GM13977 (cell line): ENCODE data around the gene ELL3.

Experiments
- DNase-seq: peaks from one replicate; pipeline ENCODE4 v3.0.0; 2012; ENCODE audit warnings: low spot score
- in situ Hi-C: fragments of 300-500 bp; cut with MboI; formaldehyde crosslinking; loops from one replicate; pipeline ENCODE4 v1.12.0; 2022; ENCODE audit warnings: low sequenced_read_pairs, low pct_unique_long_range_greater_than_20kb, mixed read lengths, inconsistent platforms; ENCODE audit not compliant: unreplicated experiment
- TF ChIP-seq, protein P1 (sequence below): IDR thresholded peaks from 2 replicates; pipeline ENCODE4 v1.5.1; 2012; ENCODE audit warnings: mild to moderate bottlenecking, control low read depth; ENCODE audit not compliant: insufficient read depth; ENCODE audit errors: extremely low read depth, missing control alignments

The ELL3 gene

DNA sequence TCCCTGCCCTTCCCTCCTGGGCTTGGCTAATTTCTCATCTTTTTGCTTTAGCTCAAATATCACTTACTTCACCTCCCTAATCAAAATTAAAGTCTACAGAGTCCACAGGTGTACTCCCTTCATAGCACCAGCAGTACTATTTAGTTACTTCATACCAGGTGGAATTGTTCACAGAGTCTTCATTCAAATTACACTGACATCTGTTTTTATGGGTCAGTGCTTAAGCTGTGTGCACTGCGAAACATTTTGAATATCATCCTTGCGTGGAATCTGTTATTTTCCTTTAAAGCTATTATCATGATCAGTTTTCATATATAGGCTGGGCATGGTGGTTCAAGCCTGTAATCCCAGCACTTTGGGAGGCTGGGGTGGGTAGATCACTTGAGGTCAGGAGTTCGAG, 12.6 kb upstream of the ELL3 start:
- peak; percentile 44 for DNase-seq
- TF ChIP-seq, protein P1, sequence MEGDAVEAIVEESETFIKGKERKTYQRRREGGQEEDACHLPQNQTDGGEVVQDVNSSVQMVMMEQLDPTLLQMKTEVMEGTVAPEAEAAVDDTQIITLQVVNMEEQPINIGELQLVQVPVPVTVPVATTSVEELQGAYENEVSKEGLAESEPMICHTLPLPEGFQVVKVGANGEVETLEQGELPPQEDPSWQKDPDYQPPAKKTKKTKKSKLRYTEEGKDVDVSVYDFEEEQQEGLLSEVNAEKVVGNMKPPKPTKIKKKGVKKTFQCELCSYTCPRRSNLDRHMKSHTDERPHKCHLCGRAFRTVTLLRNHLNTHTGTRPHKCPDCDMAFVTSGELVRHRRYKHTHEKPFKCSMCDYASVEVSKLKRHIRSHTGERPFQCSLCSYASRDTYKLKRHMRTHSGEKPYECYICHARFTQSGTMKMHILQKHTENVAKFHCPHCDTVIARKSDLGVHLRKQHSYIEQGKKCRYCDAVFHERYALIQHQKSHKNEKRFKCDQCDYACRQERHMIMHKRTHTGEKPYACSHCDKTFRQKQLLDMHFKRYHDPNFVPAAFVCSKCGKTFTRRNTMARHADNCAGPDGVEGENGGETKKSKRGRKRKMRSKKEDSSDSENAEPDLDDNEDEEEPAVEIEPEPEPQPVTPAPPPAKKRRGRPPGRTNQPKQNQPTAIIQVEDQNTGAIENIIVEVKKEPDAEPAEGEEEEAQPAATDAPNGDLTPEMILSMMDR: no peak
- in situ Hi-C loops: no loop called here

DNA sequence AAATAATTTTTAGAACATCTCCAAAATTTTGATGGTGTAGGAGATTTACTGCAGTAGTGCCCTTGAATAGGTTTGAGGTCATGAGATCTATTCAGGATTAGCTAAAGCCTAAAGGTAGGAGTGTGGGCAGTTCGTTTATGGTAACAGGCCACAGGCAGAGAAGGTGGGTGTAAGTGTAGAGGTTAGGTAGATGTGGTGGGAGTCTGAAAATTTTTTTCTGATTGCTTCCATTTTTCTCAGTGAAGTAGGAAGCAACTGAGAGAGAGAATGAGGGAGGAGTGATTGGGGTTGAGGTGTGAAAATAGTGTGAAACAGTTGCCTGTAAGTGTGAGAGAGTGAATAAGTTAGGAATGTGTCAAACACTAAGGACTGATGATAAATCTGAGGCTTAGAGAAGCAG, 2.2 kb upstream of the ELL3 start:
- in situ Hi-C loops: no loop called here
- DNase-seq: no peak
- TF ChIP-seq, protein P1: no peak

DNA sequence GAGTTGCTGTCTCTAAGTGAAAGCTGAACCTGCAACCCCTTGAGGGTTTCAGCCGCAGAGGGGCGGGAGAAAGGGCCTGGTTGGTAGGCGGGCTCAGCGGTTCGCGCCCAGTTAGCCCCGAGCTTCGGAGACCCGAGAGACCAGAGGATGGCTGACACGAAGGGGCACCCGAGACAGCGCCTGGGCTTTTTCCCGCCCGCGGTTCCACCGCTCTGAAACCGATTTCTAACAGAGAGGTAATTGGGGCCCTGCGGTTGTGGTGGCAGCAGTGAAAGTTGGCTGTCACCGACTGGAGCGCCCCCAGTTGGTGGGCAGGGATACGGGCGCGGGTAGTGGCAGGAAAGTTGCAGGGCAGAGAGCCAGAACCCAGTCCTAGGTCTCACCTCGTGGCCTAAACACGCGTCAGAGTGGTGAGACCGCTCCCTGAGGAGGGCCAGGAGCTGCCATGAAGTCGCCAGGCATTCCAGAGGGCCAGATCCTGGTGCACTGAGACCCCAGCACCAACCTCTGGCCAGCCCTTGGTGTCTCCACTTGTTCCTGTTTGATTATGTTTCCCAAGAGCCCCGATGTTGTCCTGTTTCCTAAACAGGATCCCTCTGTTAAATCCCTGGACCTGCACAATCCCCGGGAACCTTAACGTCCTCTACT, 625 bp upstream of the ELL3 start:
- DNase-seq: peak; percentile 76
- in situ Hi-C loops: no loop called here
- TF ChIP-seq, protein P1: peak; percentile 82

DNA sequence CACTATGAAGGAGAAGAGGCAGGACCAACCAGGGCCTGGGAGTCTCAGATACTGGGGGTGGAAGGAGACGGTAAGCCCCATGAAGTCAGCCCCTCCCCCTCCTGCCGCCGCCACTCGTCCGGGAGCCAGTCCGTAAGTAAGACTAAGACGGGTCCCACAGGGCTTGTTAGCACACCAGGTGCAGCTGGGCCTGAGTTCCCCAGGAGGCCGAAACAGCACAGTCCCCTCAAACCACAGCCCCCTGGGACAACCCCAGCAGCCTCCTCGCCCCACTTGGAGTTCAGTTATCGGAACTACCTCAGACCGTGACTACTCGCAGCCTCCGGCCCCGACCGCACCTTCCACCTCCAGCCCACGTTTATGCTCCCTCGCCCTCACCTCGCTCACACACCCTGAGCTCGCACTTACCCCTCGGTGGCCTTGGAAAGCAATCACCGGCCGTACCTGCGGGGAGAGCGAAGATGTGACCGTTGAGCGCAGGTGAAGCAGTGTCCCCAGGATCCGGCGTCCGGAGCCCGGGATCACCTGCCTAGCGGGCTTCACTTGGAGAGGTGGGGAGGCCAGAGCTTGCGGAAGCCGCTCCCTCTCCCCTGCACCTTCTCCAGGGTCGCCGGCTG, 557 bp downstream of the ELL3 start:
- peak; percentile 79 for DNase-seq
- TF ChIP-seq, protein P1: no peak
- in situ Hi-C loops: no loop called here

DNA sequence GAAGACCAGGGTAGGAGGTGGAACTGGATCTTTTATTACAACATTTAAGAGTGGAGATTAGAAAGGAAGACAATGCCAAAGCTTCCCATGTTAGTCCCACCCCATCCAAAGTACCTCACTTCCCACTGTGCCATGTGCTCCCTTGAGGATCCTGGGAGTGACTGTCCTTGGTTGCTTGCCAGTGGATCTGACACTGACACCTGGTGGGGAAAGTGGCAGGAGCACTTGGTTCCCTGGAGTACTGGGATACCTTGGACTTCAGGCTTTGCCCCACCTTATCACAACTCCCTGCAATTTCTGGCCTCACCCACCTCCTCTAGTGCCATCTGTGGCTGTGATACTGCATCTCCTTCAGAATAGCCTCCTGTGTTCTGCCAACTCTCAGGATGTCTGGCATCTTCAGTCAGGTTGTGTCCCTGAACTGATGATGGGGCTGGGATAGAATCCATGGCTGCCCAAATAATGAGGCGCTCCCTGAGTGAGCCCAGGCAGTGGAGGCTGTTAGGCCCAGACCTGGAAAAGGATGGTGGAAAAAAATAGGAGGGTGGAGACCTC, 1.3 kb downstream of the ELL3 start:
- in situ Hi-C loops: no loop called here
- TF ChIP-seq, protein P1: peak; percentile 28
- no peak for DNase-seq

DNA sequence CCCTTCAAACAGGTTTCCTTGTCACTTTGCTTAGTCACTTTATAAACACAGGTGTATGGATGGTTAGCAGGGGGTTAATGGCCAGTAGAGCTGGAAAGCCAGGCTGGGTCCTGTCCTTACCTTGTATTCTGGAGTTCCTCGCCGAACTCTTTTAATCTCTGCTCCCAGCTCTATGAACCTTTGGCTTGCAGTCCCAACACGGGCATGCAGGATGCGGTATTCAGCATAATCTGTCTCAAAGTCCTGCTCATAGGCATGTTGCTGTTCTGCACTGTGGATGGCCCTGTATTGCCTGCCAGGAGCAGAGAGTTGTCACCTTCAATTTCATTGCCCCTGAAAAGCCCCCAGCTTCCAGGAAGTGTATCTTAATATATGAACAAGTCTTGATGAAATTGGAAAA, 2.7 kb downstream of the ELL3 start:
- TF ChIP-seq, protein P1: no peak
- no peak for DNase-seq
- in situ Hi-C loops: no loop called here
